Kidney glomerular epithelial cell (primary cell): ENCODE results near the gene EXOSC9.

Experiments used
- DNase-seq: peaks from one replicate; lab custom pipeline; 2025; lab: John Stamatoyannopoulos, UW

The EXOSC9 gene

DNA sequence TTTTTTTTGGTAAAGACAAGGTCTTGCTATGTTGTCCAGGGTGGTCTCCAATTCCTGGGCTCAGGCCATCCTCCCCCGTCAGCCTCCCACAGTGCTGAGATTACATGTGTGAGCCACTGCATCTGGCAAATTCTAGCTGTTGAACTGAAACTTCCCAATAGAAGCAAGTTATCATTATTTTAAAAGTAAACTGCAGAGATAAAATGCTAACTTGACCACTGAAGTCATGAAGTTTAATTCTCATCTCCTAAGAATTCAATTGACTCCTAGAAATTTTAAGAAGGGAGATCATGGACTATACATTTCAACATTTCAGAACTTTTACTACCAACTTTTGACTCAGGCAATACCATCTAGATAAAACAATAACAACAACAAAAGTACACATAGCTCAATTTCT is 11.7 kb upstream of the EXOSC9 start:
- no peak for DNase-seq

DNA sequence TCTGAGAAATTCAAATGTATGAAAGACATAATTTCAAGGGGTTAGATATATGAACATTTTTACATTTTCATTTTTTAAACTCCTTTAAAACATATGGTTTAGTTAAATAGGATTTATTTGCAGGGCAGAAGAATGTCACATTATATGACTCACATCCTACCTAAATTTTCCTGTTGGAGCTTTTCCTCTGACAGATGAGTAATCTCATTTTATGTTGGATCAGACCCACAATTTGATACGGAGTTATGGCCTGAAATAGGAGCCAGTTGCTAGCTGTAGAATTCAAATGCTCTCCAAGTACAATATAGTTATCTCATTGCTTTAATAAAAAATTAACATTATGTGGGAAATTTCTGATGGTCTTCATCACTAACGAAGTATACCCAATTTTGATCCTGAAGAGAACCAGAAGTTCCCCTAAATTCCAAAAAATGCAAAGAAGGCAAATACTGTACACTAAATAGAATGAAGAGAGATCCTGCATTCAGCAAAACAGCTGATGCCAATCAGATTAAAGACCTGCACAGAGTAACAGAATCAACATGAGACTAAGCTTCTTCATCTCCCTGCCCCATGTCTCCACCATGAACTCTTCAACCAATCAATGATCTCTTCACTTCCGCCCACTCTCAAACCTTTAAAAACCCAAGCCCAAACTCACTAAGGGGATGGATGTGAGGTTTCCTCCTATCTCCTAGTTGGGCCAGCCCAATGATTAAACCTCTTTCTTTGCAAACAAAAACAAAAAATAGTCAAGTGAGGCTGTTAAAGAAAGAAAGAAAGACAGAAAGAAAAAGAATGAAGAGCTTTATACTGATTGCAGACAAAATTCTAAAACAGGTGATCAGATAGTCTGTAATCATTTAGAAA is 10.9 kb upstream of the EXOSC9 start:
- DNase-seq, result peak; percentile 25

DNA sequence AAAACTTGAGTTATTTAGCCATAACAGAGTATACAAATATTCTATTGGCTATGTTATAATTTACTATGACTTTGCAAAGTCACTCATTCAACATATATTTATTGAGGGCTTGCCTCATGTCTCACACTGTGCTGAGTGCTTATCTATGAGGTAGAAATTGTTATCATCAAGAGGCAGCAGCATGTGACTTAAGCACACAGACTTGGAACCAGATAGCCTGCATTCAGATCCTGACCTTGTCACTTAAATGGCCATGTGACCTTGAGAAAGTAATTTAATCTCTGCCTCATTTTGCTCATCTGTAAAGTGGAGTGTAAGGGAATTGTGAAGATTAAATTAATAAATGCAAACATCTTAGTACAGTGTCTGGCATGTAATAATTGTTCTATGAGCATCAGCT is 10.1 kb upstream of the EXOSC9 start:
- no peak for DNase-seq

DNA sequence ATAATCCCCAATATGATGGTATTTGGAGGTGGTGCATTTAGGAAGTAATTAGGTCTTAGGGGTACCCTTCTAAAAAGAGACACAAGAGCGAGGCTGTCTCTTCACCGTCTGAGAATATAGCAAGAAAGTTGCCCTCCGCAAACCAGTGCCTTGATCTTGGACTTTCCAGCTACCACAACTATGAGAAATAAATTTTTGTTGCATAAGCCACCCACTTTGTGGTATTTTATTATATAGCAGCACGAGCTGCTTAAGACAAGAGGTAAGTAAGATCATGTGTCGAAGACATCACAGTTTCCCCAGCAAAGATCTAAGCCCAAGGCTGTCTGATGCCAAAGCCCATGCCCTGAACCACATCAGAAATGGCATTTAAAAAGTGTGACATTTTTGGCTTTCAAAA is 9.6 kb upstream of the EXOSC9 start:
- no peak for DNase-seq

DNA sequence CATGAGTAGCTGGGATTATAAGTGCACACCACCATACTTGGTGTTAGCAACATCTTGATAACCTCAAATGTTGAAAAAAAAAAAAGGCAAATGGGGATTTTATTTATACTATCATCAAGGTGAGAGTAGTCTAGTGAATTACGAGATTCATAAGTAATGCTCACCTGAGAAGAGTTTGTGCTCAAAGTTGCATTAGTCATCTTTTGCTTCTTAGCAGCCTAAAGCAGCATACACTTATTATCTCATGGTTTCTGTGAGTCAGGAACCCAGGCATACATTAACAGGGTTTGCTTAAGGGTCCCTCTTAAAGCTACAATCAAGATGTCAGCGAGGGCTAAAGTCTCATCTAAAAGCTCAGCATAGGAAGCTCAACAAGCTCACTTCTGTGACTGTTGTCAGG is 8.2 kb upstream of the EXOSC9 start:
- DNase-seq, result no peak

DNA sequence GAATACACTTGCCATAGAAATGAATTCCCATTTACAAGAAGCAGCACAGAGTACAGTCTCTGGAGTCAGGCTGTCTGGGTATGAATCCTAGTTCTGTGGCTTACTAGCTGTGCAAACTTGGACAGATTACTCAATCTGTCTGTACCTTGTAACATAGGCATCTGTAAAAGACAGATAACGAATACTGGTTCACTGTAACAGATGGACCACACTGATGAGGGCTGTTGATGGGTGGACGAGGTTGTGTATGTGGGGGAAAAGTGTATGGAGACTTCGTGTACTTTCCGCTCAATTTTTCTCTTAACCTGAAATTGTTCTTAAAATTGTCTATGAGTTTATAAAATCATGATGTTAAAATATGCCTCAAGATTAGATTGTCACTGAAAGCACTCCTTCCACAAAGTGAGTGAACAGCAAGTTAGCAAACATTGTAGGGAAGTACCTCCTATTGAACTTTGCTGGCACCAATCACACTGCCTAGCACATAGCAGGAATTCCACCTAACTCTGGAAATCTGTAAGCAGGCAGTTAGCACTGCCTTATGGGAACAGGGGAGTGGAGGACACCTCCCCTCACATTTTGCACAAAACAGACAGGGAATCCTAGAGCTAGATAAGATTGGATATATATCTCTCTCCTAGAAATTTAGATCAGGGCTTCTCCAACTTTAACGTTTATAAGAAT is 6.5 kb upstream of the EXOSC9 start:
- DNase-seq, result no peak

DNA sequence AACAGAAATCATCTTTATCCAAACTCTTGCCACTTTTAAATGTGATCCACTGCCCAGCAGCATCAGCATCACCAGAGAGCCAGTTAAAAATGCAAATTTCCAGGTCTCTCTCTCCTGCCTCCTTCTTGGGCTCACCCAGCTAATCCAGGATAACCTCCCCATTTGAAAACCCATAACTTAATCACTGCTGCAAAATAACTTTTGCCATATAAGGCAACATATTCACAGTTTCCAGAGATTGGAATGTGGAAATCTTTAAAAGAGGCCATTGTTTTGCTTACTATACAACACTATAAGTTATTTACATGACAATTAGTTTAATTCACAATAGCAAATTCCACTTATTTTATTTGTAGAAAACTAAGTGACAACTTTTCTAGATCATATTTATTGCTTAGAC is 4.8 kb upstream of the EXOSC9 start:
- DNase-seq, result no peak

DNA sequence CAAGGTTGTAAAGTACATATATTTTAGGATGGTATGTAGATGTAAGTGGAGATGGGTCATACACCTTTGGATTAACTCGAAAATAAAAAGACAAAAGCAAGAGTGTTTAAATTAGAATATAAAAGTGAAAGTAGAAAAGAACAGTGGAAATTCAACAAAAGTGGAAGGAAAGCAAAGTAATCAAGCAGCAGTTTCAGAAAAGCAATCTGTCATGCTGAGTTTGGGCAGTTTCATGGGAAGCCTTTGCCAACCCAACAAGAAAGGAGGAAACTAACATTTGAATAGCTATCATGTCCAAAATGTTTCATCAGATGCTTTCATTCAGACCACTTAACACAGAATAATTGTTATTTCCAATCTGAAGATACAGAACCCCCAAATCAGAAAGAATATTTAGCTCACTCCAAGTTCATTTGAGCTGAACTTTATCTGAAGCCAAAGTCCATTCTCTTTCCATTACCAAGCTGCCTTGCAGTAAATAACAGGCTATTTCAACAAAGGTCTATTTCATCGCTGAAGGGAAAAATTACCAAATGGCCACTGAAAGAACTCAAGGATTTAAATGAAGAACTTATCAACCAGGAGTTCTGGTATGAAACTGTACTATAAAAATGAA is 1.8 kb upstream of the EXOSC9 start:
- no peak for DNase-seq

DNA sequence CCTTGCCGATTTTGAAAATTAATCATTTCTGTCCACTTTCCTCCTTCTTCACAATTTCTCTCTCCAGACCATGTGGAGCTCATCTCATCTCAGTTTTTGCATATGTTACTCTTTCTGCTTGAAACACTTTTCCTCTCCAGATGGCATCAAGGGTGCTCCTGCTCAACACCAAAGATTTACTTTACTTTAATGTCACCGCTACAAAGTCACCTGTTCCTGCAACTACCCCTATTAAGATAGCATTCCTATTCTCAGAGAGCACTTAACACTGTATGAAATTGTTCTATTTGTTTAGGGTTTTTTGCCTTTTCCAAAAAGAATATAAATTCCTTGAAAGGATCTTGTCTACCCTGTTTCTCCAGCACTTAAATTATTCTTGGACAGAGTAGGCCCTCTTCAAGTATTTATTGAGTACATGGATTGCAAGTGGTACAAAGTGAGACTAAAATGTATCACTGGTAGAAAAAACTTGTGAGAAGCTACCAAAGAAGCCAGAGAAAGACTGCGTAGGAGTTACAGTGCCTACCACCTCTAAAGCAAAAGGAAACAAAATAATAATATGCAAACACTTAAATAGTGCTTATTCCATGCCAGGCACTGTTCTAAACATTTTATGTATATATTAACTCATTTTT is 1.1 kb upstream of the EXOSC9 start:
- DNase-seq, result no peak

DNA sequence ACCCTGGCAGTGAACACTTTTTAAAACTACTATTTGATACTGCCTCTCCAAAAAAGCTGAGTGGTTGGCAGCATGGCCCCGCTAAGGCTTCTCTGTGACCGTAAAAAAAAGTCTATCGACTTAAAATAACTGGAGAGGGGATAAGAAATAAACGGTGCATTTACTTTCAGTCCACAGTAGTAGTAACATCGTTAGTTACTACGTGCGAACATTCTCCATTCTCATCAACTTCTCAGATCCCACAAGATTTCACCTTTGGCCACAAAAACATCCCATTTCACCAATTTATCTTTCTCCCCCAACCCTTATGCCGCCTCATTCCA is 524 bp upstream of the EXOSC9 start:
- DNase-seq, result no peak

DNA sequence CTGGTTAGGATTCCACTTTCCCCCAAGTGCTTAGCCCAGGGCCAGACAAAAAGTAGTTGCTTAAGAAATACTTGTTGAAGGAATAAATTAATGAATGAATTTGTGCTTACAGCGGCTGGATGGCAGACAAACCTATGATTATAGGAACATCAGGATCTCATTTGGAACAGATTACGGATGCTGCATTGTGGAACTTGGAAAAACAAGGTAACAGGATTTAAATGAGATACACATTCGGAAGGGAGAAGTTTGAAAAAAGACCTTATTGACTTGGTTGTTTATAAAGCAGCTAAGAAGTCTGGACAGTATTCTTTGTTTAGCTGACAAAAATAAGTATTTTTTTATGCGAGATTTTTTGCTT is 572 bp downstream of the EXOSC9 start:
- no peak for DNase-seq

DNA sequence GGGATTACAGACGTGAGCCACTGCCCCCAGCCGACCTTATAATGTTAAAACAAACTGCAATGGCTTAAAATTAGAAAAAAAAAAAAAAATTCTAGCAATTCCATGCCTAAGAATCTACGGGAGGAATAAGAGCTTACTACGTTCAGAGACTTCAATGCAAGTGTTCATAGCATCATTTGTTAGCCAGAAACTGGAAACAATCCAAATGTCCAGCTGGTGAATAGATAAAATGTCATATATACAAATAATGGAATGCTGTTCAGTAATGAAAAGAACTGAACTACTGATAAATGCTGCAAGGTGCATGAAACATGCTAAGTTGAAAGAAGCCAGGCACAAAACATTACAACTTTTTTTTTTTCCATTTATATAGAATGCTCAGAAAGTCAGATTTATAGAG is 5.3 kb downstream of the EXOSC9 start:
- DNase-seq, result no peak

DNA sequence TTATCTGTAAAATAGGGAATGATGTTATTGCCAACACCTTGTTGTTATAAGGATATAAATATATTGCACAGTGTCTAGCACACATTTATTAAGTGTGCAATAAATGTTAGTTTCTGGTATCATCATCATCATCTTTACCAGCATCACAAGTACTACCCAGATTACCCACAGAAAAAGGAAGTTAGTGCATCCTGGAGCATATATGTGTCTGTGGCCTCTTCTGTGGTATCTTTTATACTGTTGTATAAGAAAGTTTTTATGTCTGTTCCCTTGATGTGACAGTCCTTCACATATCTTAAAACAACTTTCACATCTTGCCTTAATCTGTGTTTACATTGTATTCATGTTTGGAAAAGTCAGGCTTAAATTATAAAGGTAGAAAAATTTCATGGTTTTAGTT is 10.0 kb downstream of the EXOSC9 start:
- no peak for DNase-seq

DNA sequence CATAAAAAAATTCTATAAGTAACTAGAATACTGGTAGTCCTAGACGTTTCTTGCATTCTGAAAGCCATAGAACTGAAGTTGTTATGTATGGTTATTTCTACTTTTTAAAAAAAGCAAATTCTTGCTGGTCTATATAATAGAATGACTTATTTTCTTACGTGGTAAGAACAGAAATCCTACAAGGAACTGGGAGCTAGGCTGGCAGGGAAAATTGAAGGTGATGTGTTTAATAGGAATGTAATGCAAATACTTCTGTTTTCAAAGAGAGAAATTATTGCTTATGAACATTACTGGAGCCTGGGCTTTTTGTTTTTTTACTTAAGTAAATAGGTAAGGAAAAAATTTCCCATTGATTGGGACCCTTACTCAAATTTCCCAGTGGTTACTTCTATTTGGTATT is 13.6 kb downstream of the EXOSC9 start:
- DNase-seq, result no peak

DNA sequence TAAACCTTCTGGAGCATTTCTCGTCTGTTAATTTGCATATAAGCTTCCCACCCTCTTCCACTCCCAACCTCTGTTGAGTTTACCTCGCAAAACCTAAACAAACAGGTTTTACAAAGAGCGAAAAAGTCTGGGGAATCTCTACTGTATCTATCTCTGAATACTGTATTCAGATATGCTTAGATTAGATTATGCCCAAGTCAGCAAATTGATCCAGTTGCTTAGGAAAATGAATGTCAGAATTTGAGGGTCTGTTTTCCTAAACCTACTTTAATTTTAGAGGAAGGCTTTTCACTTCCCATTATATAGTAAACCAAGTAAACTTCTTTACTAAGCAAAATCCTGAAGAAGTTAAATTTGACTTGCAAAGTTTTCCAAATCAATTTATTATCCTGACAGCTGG is 15.9 kb downstream of the EXOSC9 start:
- DNase-seq, result no peak

DNA sequence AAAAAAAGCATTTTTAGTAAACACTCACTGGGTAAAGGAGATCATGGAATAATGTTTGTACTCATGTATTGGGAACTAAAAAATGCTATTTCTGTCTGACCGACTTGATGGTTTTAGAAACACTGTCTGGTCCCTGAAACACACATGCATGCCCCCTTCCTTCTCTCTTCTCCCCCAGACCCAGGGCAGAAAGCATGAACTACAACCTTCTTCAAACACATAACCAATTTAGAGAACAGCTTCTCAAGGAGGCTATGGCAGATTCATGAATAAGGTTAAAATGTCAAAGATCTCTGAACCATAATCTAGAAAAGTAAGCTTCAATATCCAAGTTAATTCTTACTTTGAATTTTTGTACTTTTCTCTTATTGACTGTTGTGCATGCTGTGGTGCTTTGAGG is 16.6 kb downstream of the EXOSC9 start:
- no peak for DNase-seq

DNA sequence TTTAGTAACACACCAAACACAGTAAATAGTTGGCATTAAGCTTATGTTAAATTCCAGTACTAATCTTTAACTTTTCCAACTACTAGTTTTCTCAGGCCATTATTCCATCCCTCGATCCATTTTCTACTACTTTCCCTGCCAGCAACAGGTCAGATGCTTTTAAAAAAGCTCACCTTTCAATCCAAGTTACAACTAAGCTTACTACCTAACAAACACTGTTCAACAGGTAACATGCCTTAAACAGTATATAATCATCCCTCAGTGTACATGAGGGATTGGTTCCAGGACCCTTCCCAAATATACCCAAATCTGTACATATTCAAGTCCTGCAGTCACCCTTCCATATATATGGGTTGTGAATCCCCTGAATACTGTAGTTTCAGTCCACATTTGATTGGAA is 17.1 kb downstream of the EXOSC9 start:
- no peak for DNase-seq

DNA sequence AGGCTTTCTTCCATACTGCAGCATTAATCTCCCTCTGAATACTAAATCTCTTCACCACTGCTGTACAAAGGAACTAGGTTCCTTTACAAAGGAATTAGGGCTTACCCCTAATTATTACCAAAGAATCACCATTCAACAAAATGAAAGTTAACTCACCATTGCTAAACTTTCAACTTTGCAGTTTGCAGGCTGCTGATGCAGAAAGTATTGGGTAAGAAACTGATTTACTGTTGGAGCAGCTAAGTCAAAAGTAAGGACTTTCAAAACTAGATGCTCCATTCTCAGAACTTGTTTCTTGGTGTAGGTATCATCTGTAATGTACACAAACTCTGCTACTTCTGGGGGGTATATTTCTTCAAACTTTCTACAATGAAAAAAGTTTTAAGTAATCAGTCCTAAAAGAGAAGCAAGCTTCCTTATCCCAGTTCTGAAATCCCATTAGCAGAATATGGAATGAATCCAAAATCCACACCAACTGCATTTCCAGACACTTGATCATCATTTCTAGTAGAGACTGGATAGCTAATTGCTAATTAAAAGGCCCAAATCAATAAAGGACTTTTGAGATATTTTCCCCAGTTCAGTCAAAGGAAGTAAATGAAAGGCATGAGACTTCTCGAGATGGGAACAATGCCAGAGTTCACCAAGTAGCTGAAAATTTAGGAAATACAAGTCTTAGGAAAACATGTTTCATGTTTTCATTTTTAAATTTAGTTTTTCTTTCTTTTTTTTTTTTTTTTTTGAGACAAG is 18.3 kb downstream of the EXOSC9 start:
- peak; percentile 49 for DNase-seq

DNA sequence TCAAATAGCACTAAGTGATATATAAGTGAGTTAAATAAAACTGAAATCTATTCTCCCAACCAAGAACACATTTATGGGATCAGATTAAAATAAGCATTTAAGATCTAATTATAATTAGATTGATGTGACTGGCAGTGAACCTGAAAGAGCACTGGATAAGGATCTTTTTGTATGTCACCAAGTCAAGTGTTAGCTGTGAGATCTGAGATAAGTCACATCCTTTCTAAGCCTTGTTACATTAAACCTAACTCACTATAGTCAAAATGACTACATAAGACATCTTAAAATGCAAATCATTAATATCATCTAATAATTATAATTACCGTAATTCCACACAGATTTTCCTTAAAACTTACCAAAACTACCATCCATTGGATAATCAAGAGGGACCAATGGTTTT is 20.9 kb downstream of the EXOSC9 start:
- no peak for DNase-seq

DNA sequence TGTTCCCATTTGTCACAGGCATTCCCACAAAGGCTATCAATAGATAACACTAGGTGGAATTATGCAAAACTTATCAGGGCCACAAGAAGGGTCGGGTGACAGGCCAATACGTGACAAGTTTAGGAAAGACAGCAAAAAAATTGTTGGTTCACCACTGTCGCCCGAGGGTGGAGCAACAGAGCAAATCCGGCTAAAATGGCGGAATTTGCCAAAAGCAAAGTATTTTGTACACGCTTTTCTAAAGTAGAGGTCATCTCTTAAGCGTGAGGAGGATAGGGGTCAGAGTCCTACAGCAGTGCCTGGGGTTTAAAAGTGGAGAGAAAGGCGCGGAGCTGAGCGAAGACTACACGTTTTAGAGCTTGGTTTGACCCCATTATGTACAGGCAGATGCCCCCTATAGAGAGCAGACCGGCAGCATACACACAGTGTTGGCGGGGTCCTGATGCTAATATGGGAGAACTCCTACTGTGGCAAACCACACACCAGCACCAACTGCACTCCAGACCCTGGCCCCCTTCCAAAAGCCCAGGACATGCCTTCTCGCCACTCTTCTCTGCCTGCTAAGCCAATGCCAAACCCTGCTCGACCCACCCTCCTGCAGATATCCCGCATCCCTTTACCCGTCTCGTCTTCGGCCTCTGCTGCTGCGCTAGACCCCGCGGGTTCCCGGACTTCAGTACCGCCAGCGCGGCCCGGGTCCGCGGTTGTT is 21.8 kb downstream of the EXOSC9 start:
- DNase-seq, result no peak

DNA sequence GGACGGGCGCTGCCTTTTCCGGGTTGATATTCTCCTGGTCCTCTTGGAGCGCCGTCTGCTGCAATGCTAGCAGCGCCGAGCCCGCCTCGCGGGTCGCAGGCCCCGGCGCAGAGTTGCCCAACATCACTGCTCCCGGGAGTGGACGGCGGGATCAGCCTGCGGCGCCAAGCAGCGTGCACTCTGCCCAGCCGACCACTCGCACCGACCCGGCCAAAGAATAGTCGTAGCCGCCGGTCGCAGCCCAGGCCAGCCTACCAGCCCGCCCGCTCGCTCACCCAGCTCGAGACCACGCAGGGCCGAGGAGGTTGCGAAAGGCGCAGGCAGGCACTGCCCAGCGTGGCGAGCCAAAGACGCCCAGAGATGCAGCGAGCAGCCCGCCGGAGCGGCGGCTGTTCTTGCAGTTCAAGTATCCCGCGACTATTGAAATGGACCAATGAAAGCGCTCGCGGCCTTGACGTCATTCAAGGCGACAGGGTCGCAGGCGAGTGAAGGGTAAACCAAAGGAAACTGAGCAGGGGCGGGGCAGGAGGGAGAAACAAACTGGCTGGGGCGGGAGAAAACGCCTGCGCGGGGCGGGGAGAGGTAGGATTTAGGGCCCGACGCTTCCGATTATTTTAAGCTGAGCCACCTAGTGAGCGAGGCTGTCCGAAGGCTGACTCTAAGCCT is 22.5 kb downstream of the EXOSC9 start, which contains the start of gene CCNA2:
CCNA2 (minus strand) TSS at position 379 of the 666 bp plus-strand sequence; CDS start at position 124, 255 bp downstream.
- peak; percentile 92 for DNase-seq
